Measurements from ENCODE around the gene G6PC1. TPM values are rescaled to one million over a fixed set of nuclear protein-coding genes. Genes with fewer than 3 reads are reported as not detected.
"Not testable (repeated sequence)": the region's sequence is repeated elsewhere in the genome, so short reads cannot be mapped to it uniquely, and the experiment has no call there.

G6PC1 gene
- total and polyA plus RNA-seq, 2 experiments from 2014 or later: not detected

DNA sequence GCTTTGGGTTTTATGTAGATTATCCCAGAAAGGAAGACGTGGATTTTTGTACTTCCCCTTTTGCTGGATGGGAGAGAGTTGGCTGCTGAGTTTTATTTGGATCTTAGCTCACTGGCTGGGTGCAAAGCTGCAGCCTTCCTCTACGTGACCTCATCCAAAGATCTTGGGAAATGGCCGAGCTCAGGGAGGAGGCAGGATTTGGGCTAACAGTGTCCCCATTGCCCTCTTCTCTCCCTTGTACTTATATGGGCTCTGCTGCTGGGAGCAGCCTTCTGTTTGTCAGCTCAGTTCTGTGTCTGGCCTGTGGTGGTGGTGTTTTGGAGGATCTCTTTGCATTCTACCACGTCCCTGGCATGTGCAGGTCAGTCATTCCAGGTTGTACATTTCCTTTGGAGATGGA, 47.6 kb upstream of the G6PC1 start:
- Histone ChIP-seq H3K4me2 (ENCODE audit: unreplicated experiment) (no peak overlapping the region), H3K4me3 (no peak overlapping the region), H3K27me3 (replicated peaks; ENCODE audit: insufficient read depth) (0 out of 2 replicates have a peak, but pooled peaks cover 3% of the 10 kb centered on the region), H4K20me1 (ENCODE audit: insufficient read depth) (no peaks in the 10 kb centered on the region), H2AFZ (no peak overlapping the region), H3K79me2 (ENCODE audit: insufficient read depth) (no peaks in the 10 kb centered on the region), H3K4me1 (ENCODE audit: insufficient read depth) (no peaks in the 10 kb centered on the region), H3K9me2 (ENCODE audit: insufficient read depth) (no peaks in the 10 kb centered on the region), H3K9me3 (ENCODE audit: low read depth) (no peaks in the 10 kb centered on the region), H3F3A (ENCODE audit: insufficient read depth) (no peaks in the 10 kb centered on the region), H3K9ac (no peak overlapping the region), H3K27ac (no peak overlapping the region), H3K36me3 (ENCODE audit: low read depth) (no peaks in the 10 kb centered on the region)
- DNase-seq: no peak
- in situ Hi-C loops (cut with MboI): no loop called here
- TF ChIP-seq EZH2 (IDR thresholded peaks at IDR 0.05; ENCODE audit: insufficient read depth, poor library complexity, severe bottlenecking): no peak
- no peak for TF ChIP-seq EZH2phosphoT487 (IDR thresholded peaks at IDR 0.05; ENCODE audit: insufficient read depth, low read depth)
- 46 to 52% methylated on average over 4 of the region's 4 CpGs for WGBS, 2 experiments (ENCODE audit: low coverage in 1 of 2, low lambda C conversion rate in 2 of 2, missing lambda C conversion rate in 2 of 2)

- no peaks in the 10 kb centered on the region for H3K36me3 ChIP-seq (ENCODE audit: low read depth)
- no peaks in the 10 kb centered on the region for H4K20me1 ChIP-seq (ENCODE audit: insufficient read depth)
- no peaks in the 10 kb centered on the region for H3K79me2 ChIP-seq (ENCODE audit: insufficient read depth)
- 75 to 77% methylated on average over 5 of the region's 5 CpGs for WGBS, 2 experiments (ENCODE audit: low coverage in 1 of 2, low lambda C conversion rate in 2 of 2, missing lambda C conversion rate in 2 of 2)
- H3K4me3 ChIP-seq: no peak overlapping the region
- in situ Hi-C loops (cut with MboI): no loop called here
- H3K27ac ChIP-seq: no peak overlapping the region
- no peaks in the 10 kb centered on the region for H3K9me2 ChIP-seq (ENCODE audit: insufficient read depth)
- DNase-seq: no peak
- no peaks in the 10 kb centered on the region for H3F3A ChIP-seq (ENCODE audit: insufficient read depth)
- no peaks in the 10 kb centered on the region for H3K9me3 ChIP-seq (ENCODE audit: low read depth)
- no peak overlapping the region for H2AFZ ChIP-seq
- 0 out of 2 replicates have a peak, but pooled peaks cover 3% of the 10 kb centered on the region for H3K27me3 ChIP-seq (replicated peaks; ENCODE audit: insufficient read depth)
- no peak overlapping the region for H3K9ac ChIP-seq
- TF ChIP-seq EZH2phosphoT487 (IDR thresholded peaks at IDR 0.05; ENCODE audit: insufficient read depth, low read depth) (no peak), EZH2 (IDR thresholded peaks at IDR 0.05; ENCODE audit: insufficient read depth, poor library complexity, severe bottlenecking) (no peak)
- no peak overlapping the region for H3K4me2 ChIP-seq (ENCODE audit: unreplicated experiment)
- H3K4me1 ChIP-seq (ENCODE audit: insufficient read depth): no peaks in the 10 kb centered on the region
Measured at GRCh38 chr17:42853597-42853967, 47.0 kb upstream of the G6PC1 start.

- Histone ChIP-seq H3K27me3 (replicated peaks; ENCODE audit: insufficient read depth) (0 out of 2 replicates have a peak, but pooled peaks cover 3% of the 10 kb centered on the region), H2AFZ (no peak overlapping the region), H3F3A (ENCODE audit: insufficient read depth) (no peaks in the 10 kb centered on the region), H3K4me2 (ENCODE audit: unreplicated experiment) (no peak overlapping the region), H3K27ac (no peak overlapping the region), H4K20me1 (ENCODE audit: insufficient read depth) (no peaks in the 10 kb centered on the region), H3K9ac (no peak overlapping the region), H3K36me3 (ENCODE audit: low read depth) (no peaks in the 10 kb centered on the region), H3K9me2 (ENCODE audit: insufficient read depth) (no peaks in the 10 kb centered on the region), H3K9me3 (ENCODE audit: low read depth) (no peaks in the 10 kb centered on the region), H3K79me2 (ENCODE audit: insufficient read depth) (no peaks in the 10 kb centered on the region), H3K4me1 (ENCODE audit: insufficient read depth) (no peaks in the 10 kb centered on the region), H3K4me3 (no peak overlapping the region)
- WGBS, 2 experiments (ENCODE audit: low coverage in 1 of 2, low lambda C conversion rate in 2 of 2, missing lambda C conversion rate in 2 of 2): 63 to 74% methylated on average over 15 of the region's 15 CpGs
- no peak for DNase-seq
- no peak for TF ChIP-seq EZH2 (IDR thresholded peaks at IDR 0.05; ENCODE audit: insufficient read depth, poor library complexity, severe bottlenecking)
- TF ChIP-seq EZH2phosphoT487 (IDR thresholded peaks at IDR 0.05; ENCODE audit: insufficient read depth, low read depth): no peak
- in situ Hi-C loops (cut with MboI): no loop called here
Measured at GRCh38 chr17:42853968-42854790, 46.4 kb upstream of the G6PC1 start.

- Histone ChIP-seq H3K9ac (no peak overlapping the region), H3K36me3 (ENCODE audit: low read depth) (no peaks in the 10 kb centered on the region), H3K9me3 (ENCODE audit: low read depth) (no peaks in the 10 kb centered on the region), H3K27me3 (replicated peaks; ENCODE audit: insufficient read depth) (0 out of 2 replicates have a peak, but pooled peaks cover 3% of the 10 kb centered on the region), H3K9me2 (ENCODE audit: insufficient read depth) (no peaks in the 10 kb centered on the region), H3K79me2 (ENCODE audit: insufficient read depth) (no peaks in the 10 kb centered on the region), H4K20me1 (ENCODE audit: insufficient read depth) (no peaks in the 10 kb centered on the region), H3K4me1 (ENCODE audit: insufficient read depth) (no peaks in the 10 kb centered on the region), H3K4me3 (no peak overlapping the region), H3K4me2 (ENCODE audit: unreplicated experiment) (no peak overlapping the region), H2AFZ (no peak overlapping the region), H3K27ac (no peak overlapping the region), H3F3A (ENCODE audit: insufficient read depth) (no peaks in the 10 kb centered on the region)
- DNase-seq: no peak
- WGBS, 2 experiments (ENCODE audit: low coverage in 1 of 2, low lambda C conversion rate in 2 of 2, missing lambda C conversion rate in 2 of 2): 76 to 86% methylated on average over 8 of the region's 8 CpGs
- TF ChIP-seq EZH2 (IDR thresholded peaks at IDR 0.05; ENCODE audit: insufficient read depth, poor library complexity, severe bottlenecking) (no peak), EZH2phosphoT487 (IDR thresholded peaks at IDR 0.05; ENCODE audit: insufficient read depth, low read depth) (no peak)
- in situ Hi-C loops (cut with MboI): no loop called here
Measured at GRCh38 chr17:42855048-42855596, 45.5 kb upstream of the G6PC1 start.

DNA sequence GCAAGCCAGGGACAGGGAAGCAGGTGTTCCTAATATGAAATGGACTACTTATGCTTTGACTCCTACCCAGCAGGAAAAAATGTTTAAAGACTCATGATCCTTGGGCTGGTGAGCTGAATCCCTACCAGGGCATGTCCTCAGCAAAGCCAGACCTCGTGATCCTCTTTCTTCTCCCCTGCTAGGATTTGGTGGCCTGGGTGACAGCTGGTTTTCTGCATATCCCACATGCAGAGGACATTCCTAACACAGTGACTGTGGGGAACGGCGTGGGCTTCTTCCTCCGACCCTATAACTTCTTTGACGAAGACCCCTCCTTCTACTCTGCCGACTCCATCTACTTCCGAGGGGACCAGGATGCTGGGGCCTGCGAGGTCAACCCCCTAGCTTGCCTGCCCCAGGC, 44.5 kb upstream of the G6PC1 start:
- 67 to 78% methylated on average over 8 of the region's 8 CpGs for WGBS, 2 experiments (ENCODE audit: low coverage in 1 of 2, low lambda C conversion rate in 2 of 2, missing lambda C conversion rate in 2 of 2)
- H3K9ac ChIP-seq; in situ Hi-C loops (cut with MboI); H3K4me2 ChIP-seq (ENCODE audit: unreplicated experiment); H3K27me3 ChIP-seq (replicated peaks; ENCODE audit: insufficient read depth); H3K9me3 ChIP-seq (ENCODE audit: low read depth); H3K27ac ChIP-seq; H3K4me3 ChIP-seq; H3K36me3 ChIP-seq (ENCODE audit: low read depth); H3K4me1 ChIP-seq (ENCODE audit: insufficient read depth); H3F3A ChIP-seq (ENCODE audit: insufficient read depth); DNase-seq; H3K9me2 ChIP-seq (ENCODE audit: insufficient read depth); H2AFZ ChIP-seq; H4K20me1 ChIP-seq (ENCODE audit: insufficient read depth); H3K79me2 ChIP-seq (ENCODE audit: insufficient read depth): not testable (repeated sequence)

DNA sequence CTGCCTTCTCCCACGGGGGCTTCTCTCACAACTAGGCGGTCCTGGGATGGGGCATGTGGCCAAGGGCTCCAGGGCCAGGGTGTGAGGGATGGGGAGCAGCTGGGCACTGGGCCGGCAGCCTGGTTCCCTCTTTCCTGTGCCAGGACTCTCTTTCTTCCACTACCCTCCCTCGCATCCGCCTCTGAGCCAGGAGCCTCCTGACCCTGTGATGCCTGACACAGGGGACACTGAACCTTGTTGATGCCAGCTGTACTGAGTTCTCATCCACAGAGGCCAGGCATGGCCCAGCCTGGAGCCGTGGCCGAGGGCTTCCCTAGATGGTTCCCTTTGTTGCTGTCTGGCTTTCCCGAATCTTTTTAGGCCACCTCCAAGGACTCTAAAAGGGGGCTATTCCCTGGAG, 44.1 kb upstream of the G6PC1 start:
- in situ Hi-C loops (cut with MboI): not testable (repeated sequence)

More for the DNA sequence above, 44.1 kb upstream of the G6PC1 start:
- H3K9ac ChIP-seq; H3K27me3 ChIP-seq (replicated peaks; ENCODE audit: insufficient read depth); H3F3A ChIP-seq (ENCODE audit: insufficient read depth); H3K4me1 ChIP-seq (ENCODE audit: insufficient read depth); H3K4me2 ChIP-seq (ENCODE audit: unreplicated experiment); H3K27ac ChIP-seq; DNase-seq; H3K36me3 ChIP-seq (ENCODE audit: low read depth); H2AFZ ChIP-seq; H3K79me2 ChIP-seq (ENCODE audit: insufficient read depth); H3K9me3 ChIP-seq (ENCODE audit: low read depth); H3K9me2 ChIP-seq (ENCODE audit: insufficient read depth); H3K4me3 ChIP-seq; H4K20me1 ChIP-seq (ENCODE audit: insufficient read depth): not testable (repeated sequence)
- WGBS, 2 experiments (ENCODE audit: low coverage in 1 of 2, low lambda C conversion rate in 2 of 2, missing lambda C conversion rate in 2 of 2): 70 to 80% methylated on average over 6 of the region's 8 CpGs

All from GM23248 (cell line).